ENCODE measurements around the gene APOL6.

- TF ChIP-seq CTCF (IDR thresholded peaks at IDR 0.05) (no peak), POLR2A (IDR thresholded peaks at IDR 0.05) (no peak), POLR2AphosphoS5 (IDR thresholded peaks at IDR 0.05) (no peak), EP300 (IDR thresholded peaks at IDR 0.05) (no peak)
Observed at GRCh38 chr22:35621451-35621850, 26.8 kb upstream of the APOL6 start.
